Amniotic stem cell (primary cell): ENCODE data around the gene FAM13C.
"Not testable (repeated sequence)": the region's sequence is repeated elsewhere in the genome, so short reads cannot be mapped to it uniquely, and the experiment has no call there.

ENCODE experiments used
- DNase-seq: peaks from one replicate; lab custom pipeline; 2025; lab: John Stamatoyannopoulos, UW

FAM13C gene

DNA sequence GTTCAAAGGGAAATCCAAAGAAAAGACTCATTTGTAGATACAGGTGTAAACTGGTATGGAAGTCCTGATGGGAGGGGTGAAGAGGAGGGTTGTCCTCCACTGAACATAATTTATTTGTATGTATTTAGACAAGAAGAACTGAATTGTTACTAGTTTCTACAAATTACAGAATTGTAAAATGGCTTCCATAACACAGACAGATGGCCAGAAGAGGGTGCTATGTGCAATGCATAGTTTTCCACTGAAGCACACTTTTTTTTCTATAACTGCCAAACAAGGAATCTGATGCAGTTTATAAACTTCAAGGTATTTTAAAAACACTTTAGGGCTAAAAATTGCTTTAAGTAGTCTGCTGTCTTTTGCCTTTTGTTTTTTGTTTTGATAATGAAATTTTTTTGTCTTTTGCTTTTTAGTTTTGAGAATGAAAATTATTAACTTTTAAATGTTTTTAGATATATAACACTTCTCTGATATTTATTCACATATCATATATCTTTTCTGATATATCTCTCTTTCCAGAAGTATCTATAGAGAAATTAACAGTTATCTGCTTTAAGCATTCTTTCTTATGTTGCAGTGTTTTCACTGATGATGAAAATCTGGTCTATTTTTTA lies 127.4 kb downstream of the FAM13C start:
- DNase-seq: peak; percentile 3

GRCh38 chr10:59234194-59234593 lies 128.2 kb downstream of the FAM13C start:
- DNase-seq: no peak

GRCh38 chr10:59229441-59229840 lies 132.9 kb downstream of the FAM13C start:
- no peak for DNase-seq

DNA sequence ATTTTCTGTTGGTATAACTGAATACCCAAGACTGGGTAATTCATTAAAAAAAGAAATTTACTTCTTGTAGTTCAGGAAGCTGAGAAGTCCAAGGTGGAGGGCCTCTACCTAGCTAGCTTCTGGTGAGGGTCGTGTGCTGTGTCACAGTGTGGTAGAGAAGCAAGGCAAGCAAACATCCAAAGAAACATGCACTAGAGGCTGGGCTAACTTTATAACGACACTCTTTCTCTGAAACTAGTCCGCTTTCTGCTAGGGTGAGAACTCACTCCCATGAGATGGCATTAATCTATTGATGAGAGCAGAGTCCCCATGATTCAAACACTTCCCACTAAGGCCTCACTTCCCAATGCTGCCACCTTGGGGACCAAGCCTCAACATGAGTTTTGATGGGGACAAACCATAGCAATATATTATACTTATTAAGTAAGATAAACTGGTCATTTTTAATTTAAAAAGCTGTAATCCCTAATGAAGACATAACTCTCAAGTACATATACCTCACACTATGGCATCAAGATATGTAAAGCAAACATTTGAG lies 135.1 kb downstream of the FAM13C start:
- DNase-seq: no peak

DNA sequence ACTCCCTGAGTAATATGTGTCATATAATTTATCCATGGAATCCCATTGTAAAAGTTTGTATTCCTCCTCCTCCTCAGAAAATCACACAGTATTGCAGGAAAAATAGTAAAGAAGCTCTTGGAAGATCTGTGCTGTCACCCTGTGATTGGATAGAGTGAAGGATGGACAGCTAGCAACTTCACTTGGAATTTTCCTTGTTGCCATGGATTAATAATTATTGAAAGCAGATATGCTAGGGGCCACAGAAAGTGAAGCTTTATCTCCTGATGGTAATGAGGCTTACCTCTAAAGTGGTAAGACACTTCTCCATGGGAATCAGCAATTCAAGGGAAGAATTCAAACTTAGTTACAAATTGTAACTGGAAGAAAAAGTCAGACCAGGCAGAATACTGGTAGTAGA lies 137.1 kb downstream of the FAM13C start:
- DNase-seq: no peak

DNA sequence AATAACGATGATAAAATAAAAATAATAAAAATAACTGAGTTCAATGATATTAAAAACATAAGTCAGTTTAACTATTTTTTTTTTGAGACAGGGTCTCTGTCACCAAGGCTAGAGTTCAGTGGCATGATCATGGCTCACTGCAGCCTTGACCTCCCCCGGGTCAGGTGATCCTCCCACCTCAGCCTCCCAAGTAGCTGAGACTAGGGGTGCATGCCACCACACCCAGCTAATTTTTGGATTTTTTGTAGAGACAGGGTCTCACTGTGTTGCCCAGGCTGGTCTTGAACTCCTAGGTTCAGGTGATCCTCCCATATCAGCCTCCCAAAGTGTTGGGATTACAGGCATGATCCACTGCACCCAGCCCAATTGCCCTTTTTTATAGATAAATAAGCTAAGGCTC lies 138.8 kb downstream of the FAM13C start:
- DNase-seq: not testable (repeated sequence)

DNA sequence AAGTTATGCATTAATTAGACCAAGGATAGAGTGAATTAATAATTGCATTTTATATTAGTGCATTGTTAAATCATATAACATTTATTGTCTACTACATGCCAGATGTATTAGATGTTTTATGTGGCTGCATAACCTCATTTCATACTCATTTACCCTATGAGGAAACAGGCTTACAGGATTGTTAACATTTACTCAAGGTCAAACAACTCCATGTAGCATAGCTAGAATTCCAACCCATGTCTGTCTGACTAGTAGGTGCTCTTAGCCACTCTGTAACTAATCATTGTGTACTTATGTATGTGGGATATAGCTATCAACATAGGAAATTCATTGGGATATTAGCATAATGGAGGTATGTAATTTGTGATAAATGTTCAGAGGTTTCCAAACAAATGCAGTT lies 139.6 kb downstream of the FAM13C start:
- no peak for DNase-seq

GRCh38 chr10:59216178-59216869 lies 146.0 kb downstream of the FAM13C start:
- no peak for DNase-seq

DNA sequence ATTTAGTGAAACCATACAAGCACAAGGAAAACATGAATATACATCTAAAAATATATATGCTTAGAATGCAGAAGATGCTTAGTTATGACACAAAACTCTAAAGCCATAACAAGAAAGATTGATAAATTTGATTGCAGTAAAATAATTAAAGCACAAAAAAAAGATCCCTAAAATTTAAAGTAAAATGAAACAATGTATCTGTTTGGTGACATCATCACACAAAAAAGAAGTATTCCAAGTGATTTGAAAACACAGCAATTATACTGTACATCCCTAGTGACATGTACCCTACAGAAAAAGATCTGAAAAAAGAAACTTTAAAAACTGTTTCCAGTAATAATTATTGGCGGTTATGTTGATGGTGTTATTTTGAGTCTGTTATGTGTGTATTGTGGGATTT lies 148.2 kb downstream of the FAM13C start:
- no peak for DNase-seq

DNA sequence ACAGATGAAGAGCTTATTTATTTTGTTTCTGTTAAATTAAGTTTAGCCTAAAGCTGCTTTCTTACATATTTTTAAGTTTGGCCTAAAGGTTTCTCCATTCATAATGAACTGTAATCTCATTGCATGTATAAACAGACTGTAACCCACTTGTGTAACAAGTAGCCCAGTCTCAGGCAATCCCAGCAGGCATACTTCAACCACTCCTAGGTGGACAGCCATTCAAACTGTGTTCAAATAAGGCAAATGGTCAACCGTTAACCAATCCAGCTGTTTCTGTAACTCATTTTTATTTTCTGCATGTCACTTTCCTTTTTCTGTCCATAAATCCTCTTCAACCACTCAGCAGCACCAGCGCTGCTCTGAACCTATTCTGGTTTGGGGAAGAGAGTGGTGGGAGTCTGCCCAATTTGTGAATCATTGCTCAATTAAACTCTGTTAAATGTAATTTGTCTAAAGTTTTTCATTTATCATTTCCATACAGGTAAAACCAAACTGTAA lies 150.0 kb downstream of the FAM13C start:
- DNase-seq: no peak

GRCh38 chr10:59206204-59206720 lies 156.1 kb downstream of the FAM13C start:
- DNase-seq: no peak
